ENCODE data around the gene PRKAR2A.

Gene PRKAR2A

DNA sequence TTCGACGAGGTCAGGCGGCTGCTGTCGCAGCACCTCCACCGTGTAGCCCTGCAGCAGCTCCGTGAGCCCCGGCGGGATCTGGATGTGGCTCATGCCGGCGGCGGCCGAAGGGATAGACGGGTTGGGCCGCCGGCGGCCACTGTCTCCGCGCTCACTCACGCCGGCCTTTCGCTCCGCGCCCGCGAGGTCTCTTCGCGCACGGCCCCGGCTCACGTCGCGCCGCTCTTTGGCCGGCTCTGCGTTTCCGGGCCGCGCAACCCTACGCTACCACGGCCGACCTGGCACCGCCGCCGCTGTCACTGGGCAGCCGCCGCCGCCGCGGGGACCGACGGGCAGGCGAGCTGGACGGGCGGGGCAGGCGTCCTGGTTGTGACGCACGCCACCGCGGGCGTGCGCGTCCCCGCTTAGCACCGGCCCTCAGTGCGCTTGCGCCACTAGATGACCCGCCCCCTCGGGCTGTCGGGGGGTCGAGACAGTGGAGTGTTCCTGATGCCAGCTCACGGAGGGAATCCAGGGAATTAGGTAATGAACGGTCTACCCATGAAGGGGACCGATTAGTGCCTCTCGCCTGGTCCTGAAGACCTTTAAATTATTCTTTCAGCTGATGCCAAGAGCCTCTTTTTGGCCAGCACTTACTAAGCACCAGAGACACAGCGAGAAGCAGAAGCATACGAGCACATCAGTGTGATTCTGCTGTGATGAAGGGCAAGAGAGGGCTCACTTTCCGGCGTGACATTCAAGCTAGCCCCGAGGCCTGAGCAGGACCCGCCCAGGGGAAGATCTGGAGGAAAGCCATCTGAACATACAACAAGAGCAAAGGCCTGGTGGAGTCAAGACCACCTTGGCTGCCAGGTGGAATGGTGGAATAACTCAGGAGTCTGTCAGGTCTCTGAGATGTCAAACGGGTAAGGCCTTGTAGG lies at the start of gene PRKAR2A:
PRKAR2A (minus strand) TSS at position 371 of the 920 bp plus-strand sequence; CDS start at position 93, 278 bp downstream.
- DNase-seq (ENCODE audit: low read depth): peak; percentile 76

- DNase-seq (ENCODE audit: low read depth): no peak
These were observed 49.3 kb upstream of the PRKAR2A start for GRCh38 chr3:48896936-48897335.

- DNase-seq (ENCODE audit: low read depth): no peak
These were observed 46.8 kb upstream of the PRKAR2A start for GRCh38 chr3:48894516-48894915.

GRCh38 chr3:48891606-48892005 lies 43.9 kb upstream of the PRKAR2A start:
- DNase-seq (ENCODE audit: low read depth): no peak

- DNase-seq (ENCODE audit: low read depth): no peak
These were observed 38.1 kb upstream of the PRKAR2A start for GRCh38 chr3:48885753-48886152.

GRCh38 chr3:48881652-48882114 lies 34.0 kb upstream of the PRKAR2A start:
- no peak for DNase-seq (ENCODE audit: low read depth)

DNA sequence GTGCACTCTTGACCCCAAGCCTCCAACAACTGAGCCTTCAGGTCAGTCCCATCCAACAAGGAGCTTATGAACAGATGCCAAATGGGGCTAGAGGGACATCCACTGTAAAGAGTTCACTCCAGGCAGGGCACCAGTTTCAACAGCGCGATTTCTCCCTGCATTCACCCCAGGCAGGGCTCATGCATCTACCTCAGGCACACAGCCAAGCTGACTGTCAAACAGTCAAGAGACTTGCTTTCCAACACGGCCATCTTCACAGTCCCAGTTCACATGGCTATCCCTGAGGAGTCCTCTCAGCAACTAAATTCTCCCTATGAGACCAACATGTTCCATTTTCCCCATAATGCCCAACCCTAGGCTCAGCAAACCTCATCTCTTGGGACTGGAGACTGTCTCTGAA lies 33.3 kb upstream of the PRKAR2A start:
- DNase-seq (ENCODE audit: low read depth): no peak

GRCh38 chr3:48879994-48880377 lies 32.3 kb upstream of the PRKAR2A start:
- DNase-seq (ENCODE audit: low read depth): no peak

DNA sequence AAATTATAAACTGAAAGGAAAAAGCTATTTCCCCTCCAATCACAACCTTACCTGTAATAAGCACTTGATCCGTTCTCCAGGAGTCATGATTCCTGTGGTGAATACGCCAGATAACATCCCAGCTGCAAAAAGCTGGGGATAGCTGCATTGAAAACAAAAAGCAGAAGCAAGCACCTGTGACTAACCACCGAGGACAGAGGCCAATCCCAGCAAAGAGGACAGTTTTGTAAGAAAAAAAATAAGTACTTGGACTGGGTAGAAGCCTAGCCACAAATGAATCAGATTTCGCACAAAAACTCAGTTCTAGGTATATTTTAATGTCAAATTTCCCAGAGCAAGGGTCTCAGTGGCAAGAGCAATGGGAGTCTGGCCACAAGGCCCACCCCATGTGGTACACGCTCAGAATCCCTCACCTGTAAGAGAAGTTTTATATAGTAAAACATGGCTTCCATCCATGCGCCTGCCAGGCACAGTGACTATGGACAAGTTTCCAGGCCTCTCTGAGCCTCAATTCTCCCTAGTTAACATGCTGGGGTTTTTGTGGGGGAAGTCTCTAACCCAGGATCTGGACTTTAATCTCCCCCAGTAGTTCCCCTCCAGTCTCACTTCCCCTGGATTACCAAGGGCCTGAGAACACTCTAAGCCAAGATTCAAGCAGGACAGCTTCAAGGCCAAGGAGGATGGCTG lies 31.8 kb upstream of the PRKAR2A start:
- no peak for DNase-seq (ENCODE audit: low read depth)

DNA sequence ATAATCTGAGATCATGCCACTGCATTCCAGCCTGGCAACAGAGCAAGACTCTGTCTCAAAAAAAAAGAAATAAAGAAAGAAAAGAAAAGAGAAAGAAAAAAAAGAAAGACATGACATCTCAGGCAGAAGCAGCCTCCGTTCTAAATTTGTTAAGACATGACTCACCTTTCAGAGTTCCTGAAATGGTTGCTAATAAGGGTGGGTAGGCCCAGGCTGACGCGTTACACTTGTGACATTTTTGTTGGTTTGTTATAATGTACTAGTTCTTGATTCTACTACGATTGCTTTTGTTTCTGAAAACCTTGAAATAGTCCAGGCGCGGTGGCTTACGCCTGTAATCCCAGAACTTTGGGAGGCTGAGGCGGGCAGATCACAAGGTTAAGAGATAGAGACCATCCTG lies 30.0 kb upstream of the PRKAR2A start:
- DNase-seq (ENCODE audit: low read depth): no peak

DNA sequence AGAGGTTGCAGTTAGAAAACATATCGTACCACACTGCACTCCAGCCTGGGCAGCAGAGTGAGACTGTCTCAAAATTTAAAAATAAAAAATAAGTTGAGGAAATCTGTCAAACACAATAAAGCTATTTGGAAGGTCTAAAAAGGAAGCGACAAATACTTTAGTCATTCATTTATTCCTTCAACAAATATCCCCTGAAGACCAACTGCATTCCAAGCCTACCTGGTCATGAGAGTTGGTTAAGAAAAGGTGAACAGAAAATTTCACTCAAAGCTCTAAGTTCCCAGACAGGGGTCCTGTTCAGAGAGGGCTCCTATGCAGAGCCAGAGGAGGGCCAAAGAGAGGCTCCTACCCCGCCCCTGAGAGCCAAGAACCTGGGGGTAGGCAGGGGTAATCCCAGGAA lies 15.4 kb upstream of the PRKAR2A start:
- no peak for DNase-seq (ENCODE audit: low read depth)

GRCh38 chr3:48859206-48859605 lies 11.5 kb upstream of the PRKAR2A start:
- DNase-seq (ENCODE audit: low read depth): no peak

- DNase-seq (ENCODE audit: low read depth): no peak
These were observed 11.0 kb upstream of the PRKAR2A start for GRCh38 chr3:48858709-48859108.

DNA sequence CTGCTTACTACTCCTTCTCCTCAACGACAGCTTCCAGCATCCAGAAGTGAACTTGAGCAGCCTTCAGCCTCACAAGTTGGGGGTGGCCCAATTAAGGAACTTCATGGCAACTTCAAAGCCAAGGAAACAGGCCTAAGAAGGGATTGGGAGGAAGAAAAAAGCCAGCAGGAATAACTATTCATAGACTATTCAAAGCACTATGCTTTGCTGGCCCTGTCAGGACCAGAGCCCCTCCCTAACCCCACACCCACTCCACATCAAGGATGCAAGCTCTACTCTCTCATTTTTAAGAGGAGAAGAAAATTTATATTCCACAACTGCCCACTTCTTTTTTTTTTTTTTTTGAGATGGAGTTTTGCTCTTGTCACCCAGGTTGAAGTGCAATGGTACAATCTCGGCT lies 10.0 kb upstream of the PRKAR2A start:
- no peak for DNase-seq (ENCODE audit: low read depth)

GRCh38 chr3:48856469-48856868 lies 8.8 kb upstream of the PRKAR2A start:
- DNase-seq (ENCODE audit: low read depth): no peak

- no peak for DNase-seq (ENCODE audit: low read depth)
These were observed 8.2 kb upstream of the PRKAR2A start for GRCh38 chr3:48855681-48856447.

DNA sequence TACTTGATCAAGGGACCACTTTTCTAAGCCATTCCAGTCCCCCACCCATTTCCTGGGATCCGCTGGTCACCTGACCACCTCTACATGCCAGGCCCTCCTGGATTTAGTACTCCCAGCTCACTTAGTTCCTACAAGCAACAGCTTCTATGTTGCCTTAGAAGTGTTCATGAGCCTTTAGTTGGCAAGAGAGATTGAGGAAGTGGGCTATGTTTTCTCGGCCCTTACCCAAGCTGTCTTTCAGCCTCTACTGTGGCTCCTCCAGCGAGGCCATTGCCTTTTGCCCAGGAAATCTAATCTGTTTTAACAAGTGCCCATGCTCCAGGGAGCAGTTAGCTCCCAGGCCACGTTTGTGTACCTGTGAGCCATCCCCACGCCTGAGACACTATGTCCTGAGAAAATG lies 4.5 kb upstream of the PRKAR2A start:
- DNase-seq (ENCODE audit: low read depth): no peak

DNA sequence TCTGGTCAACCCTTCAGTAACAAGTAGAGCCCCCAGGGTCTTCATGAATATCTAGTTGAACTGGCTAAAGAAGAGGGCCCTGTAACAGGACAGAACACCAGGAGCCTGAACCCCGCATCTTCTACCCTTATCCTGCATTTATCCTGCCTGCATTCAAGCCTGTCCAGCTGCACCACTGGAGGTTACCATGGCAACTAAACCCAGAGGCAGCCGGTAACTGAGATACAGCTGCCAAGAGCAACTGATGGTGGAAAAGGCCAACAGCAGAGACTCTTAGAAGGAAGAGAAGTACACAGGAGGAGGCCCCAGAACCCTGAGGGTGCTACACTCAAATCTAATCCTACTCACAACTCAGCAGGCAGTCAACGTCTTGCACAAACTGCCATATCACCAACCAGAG lies 3.7 kb upstream of the PRKAR2A start:
- no peak for DNase-seq (ENCODE audit: low read depth)

- DNase-seq (ENCODE audit: low read depth): no peak
These were observed 1.3 kb upstream of the PRKAR2A start for GRCh38 chr3:48848816-48849515.

- peak; percentile 55 for DNase-seq (ENCODE audit: low read depth)
These were observed 596 bp downstream of the PRKAR2A start for GRCh38 chr3:48847053-48847503.

DNA sequence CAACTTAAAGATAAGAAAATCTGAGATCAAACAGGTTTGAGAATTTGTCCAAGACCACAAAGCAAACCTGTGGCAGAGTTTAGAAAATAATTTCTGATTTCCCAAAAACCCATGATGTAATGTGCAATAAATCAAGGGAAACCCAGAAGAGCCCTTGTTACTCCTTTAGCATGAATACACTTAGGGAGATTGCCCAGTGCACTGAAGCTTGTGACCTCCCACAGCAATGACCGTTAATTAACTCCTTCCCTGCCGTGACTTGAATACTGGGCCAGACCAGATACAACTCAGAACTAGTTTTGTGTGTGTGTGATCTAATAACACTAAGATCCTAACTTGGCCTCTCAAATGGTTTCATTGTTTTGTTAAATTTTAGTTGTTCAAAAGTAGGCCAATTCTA lies 2.5 kb downstream of the PRKAR2A start:
- DNase-seq (ENCODE audit: low read depth): no peak

DNA sequence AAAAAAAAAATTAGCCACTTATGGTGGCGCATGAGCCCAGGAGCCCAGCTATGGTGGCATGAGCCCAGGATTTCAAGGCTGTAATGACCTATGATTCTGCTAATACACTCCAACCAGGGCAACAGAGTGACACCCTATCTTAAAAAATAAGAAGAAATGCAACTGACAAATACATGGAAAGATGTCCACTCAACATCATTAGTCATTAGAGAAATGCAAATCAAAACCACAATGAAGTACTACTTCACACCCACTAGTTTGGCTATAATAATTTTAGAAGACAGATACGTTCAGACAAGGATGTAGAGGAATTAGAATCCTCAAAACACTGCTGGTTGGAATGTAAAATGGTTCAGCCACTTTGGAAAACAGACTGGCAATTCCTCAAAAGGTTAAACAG lies 10.5 kb downstream of the PRKAR2A start:
- DNase-seq (ENCODE audit: low read depth): no peak

Data from HS-27A (cell line).